Measurements from ENCODE around the gene DIAPH3.

DNA sequence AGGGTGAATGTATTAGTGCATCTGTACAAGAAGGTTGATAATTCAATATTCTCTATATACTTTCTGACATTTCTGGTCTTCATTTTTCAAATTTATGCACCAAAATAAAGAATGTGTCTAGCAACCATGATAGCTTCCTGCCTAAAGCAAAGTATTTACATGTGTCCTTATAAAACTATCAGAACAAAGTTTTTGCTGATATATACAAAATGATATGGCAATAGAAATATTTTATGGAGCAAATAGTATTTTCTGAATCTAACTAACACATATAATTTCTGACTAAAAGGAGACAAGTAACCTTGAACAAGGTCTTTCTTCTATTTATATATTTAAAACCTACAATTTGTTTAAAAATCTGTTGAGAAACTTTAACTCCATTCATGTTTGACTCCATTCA is 184.9 kb downstream of the DIAPH3 start:
- TF ChIP-seq, protein P1, sequence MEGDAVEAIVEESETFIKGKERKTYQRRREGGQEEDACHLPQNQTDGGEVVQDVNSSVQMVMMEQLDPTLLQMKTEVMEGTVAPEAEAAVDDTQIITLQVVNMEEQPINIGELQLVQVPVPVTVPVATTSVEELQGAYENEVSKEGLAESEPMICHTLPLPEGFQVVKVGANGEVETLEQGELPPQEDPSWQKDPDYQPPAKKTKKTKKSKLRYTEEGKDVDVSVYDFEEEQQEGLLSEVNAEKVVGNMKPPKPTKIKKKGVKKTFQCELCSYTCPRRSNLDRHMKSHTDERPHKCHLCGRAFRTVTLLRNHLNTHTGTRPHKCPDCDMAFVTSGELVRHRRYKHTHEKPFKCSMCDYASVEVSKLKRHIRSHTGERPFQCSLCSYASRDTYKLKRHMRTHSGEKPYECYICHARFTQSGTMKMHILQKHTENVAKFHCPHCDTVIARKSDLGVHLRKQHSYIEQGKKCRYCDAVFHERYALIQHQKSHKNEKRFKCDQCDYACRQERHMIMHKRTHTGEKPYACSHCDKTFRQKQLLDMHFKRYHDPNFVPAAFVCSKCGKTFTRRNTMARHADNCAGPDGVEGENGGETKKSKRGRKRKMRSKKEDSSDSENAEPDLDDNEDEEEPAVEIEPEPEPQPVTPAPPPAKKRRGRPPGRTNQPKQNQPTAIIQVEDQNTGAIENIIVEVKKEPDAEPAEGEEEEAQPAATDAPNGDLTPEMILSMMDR (conservative IDR thresholded peaks at IDR 0.05; ENCODE audit: low read depth, low read length): no peak
- no peak for TF ChIP-seq EZH2 (IDR thresholded peaks at IDR 0.05; ENCODE audit: borderline replicate concordance, low read depth, low read length, poor library complexity, severe bottlenecking)

Measured in A673 (cell line).